Stimulated activated CD8-positive, alpha-beta memory T cell treated with anti-CD3 and anti-CD28 coated beads, Interleukin-12 subunit alpha, Interleukin-12 subunit beta, amount 100 ng/mL, for 4 hours (primary cell): ENCODE results near the gene ZDHHC11.
"Not testable (repeated sequence)": the region's sequence is repeated elsewhere in the genome, so short reads cannot be mapped to it uniquely, and the experiment has no call there.

Experiments used
- DNase-seq: peaks from one replicate; pipeline ENCODE4 v3.0.0-alpha.2; 2020; ENCODE audit warnings: low read depth

ZDHHC11 gene

DNA sequence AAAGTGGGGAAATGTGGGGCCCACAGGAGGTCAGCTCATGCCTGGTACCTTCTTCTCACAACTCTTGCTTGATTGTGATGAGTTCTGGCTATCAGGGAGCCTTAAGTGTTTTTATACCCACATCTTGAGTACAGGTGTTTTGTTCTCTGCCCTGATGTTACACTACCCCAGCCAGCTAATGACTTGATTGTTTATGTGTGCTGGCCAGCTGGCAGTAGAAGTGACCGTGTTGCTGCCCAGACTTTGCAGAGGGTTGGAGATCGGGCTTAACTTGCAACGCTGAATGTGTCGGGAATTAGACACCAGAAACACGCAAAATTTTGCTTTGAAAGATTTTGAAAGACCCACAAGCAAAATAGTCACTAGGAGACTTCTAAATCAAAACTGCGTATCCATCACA lies 49.3 kb downstream of the ZDHHC11 start:
- no peak for DNase-seq

DNA sequence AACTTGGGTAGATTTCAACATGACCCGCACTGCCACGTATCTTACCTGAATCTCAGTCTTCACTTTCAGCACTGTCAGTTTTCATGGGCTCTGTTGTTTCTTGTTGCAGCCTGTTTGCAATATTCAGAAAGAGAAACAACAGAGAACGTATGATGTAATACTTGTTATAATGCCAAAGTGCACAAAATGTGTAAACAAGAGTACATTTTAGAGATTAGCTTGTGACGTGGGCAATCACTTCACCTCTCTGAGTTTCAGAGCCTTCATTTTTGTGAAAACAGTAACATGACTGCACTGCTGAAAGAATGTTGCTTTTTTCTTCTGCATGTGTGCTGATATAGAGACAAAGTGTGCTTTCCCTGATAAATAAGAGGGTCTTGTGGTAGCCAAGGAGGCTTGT lies 49.7 kb downstream of the ZDHHC11 start:
- not testable (repeated sequence) for DNase-seq

DNA sequence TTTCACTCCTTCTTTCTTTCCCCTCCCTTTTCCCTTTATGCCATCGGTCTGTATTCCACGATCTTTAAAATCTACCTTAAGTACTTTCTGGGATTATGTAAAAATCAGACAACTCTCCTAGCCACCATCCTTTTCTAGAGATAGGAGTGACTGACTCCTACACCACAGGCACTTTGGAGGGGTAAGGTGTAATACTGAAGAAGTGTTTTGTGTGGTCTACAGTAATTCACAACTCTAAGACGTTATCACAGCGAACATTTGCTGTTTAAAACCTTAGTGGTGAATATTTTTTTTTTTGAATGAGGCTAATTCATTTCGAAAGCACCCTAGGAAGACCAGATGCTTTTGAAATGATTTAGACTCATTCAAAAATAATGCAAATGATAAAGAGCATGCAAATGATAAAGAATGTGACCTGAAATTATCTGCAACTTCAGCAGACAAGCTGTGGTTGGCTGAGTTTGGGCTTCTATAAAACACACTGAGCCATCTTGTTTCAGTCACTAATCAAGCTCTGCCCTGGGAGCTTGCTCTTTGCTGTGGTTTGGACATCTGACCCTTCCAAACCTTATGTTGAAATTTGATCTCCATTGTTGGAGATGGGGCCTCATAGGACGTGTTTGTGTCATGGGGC lies 52.2 kb downstream of the ZDHHC11 start:
- not testable (repeated sequence) for DNase-seq

DNA sequence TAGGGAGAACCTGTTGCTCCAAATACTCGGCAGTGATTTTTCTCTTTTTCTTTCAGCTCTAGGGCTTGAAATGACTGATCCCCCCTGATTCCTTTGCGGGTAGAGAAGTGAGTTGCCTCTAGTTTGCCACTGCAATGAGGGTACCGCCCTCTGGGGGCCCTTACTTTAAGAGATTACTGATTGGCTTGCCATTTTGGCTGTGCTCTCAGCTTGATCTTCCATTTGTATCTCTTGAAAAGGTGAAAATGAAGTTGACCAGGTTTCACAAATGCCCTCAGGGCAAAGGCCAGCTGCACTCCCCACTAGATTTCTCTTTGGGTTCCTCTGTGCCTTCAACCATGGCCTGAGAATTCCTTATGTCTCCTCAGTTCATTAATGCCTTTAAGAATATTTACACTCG lies 52.8 kb downstream of the ZDHHC11 start:
- DNase-seq: not testable (repeated sequence)

DNA sequence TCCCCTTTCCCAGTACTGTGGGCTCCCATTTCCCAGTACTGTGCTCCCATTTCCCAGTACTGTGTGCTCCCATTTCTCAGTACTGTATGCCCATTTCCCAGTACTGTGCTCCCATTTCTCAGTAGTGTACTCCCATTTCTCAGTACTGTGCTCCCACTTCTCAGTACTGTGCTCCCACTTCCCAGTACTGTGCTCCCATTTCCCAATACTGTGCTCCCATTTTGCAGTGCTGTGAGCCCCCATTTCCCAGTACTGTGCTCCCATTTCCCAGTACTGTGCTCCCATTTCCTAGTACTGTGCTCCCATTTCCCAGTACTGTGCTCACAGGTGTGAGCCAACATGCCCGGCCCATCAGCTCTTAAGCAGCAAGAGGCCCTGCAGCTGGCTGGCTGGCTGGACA lies 54.9 kb downstream of the ZDHHC11 start:
- DNase-seq: not testable (repeated sequence)

DNA sequence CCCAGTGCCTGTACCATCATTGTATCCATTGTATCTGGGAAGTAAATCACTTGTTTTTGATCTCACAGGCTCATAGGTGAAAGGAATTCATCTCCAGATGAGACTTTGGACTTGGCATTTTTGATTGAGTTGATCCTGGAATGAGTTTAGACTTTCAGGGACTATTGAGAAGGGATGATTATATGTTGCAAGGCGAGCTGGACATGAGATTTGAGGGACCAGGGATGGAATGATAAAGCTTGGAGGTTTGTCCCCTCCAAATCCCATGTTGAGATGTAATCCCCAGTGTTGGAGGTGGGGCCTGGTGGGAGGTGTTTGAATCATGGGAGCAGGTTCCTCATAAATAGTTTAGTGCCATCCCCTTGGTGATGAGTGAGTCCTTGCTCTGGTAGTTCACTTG lies 55.8 kb downstream of the ZDHHC11 start:
- DNase-seq: not testable (repeated sequence)

DNA sequence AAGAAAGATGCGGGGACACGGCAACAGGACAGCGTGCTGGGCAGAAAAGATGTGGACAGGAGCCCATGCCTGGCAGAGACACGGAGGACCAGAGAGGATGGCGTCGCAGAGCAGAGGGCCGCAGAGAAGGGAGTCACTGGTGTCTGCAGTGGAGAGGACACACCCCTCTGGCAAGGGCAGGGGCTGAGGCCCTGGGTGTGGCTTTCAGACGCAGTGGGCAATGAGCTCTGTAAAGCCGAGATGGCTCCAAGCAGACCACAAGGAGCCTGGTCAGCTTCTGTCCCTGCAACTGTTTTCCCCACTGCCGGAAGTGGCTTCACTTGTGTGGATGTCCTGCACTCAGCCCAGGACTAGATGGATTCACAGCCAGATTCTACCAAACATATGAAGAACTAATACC lies 62.1 kb downstream of the ZDHHC11 start:
- not testable (repeated sequence) for DNase-seq

DNA sequence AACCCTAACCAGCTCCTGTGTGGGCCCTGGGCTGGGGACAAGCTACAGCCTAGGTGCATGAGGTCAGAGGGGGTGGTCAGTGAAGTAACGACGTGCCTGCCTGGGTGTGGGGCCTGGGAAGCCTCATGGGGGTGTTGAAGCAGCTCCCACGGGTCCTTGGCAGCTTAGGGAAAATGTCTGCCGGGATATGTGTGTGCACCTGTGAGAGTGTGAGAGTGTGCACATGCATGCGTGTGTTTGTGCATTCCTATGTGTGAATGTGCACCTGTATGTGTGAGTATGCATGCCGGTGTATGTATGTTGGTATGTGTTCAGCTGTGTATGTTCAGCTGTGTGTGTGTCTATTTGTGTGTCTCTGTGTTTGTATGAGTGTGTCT lies 62.9 kb downstream of the ZDHHC11 start:
- not testable (repeated sequence) for DNase-seq

DNA sequence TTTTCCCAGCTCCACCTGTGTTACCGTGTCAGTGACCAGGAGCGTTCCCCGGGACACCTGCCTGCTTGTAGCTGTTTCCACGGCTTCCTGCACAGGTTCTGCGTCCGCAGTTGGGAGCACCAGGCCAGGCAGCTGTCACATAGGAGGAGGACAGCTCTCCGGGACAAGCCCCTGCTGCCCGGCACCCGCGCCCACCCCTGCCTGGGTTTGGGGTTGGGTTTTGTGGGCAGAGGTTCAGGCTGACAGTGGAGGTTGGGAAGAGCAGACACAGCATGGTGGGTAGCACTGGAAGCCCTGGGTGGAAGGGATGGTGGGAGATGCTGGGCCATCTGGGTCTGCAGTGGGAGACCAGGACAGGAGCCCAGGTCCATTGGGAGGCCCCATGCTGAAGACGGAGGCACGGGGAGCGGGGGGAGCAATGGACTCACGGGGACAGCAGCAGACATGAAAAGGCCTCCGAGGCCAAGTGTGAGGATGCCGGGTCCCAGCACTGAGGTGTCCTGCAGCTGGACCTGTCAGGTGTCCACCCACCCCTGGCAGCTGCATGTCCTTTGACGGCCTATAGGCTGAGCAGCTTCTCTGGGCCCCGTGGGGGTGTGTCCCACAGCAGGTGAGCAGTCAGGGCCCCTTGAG lies 63.4 kb downstream of the ZDHHC11 start:
- DNase-seq: not testable (repeated sequence)

DNA sequence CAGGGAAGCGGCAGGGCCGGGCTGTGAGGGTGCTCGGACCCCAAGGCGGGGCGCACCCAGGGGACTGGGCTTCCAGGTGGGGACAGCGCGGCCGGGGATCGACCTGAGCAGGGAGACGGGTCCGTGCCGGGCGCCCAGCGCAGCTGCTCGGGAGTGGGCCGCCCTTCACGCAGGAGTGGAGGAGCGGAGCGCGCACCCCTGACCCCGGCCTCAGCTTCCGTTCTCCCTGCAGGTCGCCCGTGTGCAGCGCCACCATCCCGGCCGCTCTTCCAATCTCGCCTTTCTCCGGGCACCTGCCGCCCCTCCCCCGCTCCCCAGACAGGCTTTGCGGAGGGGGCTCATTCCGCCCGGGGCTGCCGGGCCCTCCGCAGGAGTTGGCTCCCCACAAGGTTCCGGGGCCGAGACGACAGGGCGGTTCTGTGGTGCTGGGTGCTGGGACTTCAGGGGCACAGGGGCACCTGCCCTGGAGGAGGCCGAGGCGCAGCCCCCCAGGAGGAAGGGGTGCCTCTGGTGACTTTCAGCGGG lies 65.5 kb downstream of the ZDHHC11 start:
- not testable (repeated sequence) for DNase-seq

DNA sequence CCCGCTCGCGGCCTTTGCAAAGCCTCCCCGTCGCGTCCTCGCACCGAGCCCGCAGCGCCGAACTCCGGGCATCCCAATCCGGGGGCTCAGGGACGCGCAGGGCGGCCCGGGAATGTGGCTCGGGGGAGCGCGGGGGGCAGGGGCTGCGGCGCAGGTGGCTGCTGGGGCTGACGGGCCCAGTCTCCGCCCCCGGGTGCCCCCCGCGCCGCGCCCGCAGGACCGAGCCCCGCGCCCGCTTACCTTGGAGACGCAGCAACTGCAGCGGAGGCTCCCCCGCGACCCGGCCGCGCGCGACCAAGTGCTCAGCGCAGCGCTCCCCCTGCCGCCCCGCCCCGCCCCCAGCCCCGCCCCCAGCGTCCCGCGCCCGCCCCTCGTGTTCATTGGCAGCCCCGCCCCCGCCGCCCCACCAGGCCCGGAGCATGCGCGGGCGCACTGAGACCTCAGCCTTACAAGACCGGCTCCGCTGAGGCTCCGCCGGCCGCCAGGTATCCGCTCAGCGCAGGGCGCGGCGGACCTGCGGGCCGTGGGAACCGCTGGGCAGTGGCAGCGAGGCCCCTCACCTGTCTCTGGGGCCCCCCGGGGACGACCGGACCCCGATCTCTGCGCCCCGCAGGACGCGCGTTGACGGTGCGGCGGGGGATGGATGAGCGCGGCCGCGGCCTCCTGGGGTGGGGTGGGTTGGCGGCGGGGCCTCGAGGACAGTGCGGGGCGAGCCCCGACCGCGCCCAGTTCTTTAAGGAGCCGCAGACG lies 66.2 kb downstream of the ZDHHC11 start, which contains the start of gene ZDHHC11B:
Gene ZDHHC11B (minus strand): TSS at position 302 of the 750 bp plus-strand sequence. CDS start 17,810 bp downstream, outside the sequence.
- DNase-seq: peak; percentile 80

DNA sequence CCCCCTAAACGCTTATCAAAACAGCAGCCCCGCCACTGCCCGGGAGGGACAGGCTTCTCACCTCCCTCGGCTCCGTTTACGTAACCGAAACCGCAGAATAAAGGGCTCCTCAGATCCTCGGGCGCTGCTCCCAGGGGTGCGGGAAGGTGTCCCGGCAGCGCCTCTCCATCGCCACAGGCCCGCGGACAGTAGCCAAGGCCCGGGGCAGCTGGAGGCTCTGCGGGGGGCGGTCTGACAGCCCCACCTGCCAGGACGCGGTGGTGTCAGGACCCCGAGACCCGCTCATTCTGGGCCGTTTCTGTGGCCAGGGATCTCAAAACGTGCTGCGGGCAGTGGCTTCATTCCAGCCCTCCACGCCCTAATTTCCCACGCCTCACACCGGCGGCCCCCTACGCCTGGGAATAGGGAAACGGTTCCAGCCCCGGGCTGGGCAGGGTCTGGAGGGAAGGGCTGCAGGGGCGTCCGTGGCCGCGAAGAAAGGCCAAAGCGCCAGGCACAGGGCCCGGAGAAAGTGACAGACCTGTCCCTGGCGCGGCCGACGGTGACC lies 66.8 kb downstream of the ZDHHC11 start:
- DNase-seq: not testable (repeated sequence)

DNA sequence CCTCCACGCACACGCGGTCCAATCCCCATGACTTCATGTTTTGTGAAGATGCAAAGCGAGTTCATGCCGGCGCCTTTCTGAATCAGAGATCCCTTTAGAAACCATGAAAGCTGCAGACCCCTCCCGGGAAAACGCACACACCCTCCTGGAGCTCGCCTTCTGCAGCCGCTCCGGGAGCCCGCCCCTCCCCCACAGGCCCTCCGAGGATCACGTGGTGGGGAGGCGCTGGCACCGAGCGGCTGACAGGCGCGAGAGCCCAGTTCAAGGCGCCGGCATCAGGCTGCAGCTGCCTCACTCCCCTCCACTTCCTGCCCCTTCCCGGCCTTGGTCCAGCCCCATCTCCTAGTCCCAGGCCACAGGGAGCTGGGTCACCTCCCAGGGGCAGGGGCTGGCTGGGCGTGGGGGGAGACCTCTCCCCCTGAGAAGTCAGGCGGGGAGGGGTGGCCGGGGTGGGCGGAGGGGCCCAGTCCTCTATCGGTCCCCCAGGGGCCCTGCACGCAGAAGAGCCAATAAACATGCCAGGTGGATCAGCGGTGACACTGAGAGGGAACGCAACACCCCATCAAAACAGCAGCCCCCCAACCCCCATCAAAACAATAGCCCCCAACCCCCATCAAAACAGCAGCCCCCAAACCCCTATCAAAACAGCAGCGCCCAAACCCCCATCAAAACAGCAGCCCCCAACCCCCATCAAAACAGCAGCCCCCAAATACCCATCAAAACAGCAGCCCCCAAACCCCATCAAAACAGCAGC lies 67.6 kb downstream of the ZDHHC11 start:
- not testable (repeated sequence) for DNase-seq

DNA sequence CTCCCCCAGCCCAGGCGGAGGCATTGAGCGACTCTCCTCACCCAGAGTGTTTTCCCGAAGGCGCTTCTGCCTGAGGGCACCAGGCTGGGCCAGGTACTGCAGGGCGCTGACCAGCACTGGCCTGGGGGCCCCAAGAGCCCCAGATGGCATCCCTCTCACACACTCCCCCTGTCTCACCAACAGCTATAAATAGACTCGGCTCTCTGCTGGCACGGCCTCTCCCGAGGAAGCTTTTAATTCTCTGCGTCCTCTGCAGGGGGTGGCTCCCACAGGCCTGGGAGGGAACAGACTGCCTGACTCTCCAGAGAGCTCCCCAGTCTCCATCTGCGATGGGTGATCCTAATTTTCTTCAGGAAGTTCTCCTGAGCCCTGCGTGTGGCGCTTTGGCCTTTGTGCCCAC lies 68.4 kb downstream of the ZDHHC11 start:
- not testable (repeated sequence) for DNase-seq

DNA sequence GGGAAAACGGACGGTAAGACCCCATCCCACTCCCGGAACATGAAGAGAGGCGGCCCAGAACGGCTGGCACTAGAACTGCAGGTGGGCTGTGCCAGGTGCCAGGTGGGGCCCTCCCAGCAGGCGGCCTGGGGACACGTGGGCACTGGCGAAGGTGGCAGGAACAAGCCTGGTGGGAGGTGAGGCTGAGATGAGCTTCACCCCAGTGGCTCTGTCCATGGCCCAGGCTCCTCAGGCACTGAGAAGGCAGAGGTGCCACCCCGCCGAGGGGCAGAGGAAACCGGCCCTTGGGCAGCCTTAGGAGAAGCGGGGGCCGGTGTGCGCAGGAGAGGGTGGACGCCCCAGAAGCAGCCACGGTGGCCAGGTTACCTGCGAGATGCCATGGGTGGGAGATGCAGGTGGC lies 70.2 kb downstream of the ZDHHC11 start:
- not testable (repeated sequence) for DNase-seq

DNA sequence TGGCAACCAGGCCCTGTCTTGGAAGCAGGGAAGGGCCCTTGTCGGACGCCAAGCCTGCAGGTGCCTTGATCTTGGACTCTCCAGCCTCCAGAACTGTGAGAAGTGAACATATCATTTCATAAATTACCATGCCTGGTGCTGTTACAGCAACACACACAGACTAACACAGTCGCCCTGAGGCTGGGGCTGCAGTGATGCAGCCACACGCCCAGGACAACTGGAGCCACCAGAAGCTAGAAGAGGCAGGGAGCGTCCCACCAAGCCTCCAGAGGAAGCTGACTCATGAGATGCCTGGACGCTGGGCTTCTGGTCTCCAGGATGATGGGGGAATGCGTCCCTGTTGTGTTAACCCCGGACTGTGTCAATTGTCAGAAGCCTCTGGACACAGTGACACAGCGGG lies 71.8 kb downstream of the ZDHHC11 start:
- not testable (repeated sequence) for DNase-seq

DNA sequence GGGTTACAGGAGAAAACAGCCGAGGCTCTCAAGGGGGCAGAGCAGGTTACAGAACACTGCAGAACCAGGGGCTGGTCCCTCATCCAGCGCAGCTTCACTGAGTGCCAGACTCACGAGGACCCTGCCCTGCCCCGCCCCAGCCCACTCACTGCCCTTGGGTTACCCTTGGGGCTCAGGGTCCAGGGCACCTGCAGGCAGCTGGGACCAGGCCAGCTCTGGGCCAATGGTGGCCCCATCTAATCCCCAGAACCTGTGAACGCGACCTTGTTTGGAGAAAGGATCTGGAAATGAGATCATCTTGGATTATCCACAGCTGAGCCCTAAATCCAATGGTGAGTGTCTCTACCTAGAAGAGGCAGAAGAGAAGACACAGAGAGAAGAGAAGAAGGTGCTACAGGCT lies 72.4 kb downstream of the ZDHHC11 start:
- not testable (repeated sequence) for DNase-seq

DNA sequence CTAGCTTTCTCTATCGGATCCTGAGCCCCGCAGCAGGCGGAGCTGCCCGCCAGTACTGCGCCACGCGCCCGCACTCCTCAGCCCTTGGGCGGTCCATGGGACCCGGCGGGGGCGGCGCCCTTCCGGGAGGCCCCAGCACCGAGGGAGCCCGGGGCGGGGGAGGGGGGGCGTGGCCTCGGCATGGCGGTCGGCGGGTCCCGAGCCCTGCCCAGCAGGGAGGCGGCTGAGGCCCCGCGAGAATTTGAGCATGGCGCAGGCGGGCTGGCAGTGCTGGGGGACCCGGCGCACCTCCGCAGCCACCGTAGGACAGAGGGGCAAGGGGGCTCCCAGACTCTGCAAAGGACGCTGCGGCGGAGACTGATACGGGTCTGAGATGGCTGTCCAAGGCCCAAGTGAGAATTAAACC lies 73.0 kb downstream of the ZDHHC11 start:
- no peak for DNase-seq

DNA sequence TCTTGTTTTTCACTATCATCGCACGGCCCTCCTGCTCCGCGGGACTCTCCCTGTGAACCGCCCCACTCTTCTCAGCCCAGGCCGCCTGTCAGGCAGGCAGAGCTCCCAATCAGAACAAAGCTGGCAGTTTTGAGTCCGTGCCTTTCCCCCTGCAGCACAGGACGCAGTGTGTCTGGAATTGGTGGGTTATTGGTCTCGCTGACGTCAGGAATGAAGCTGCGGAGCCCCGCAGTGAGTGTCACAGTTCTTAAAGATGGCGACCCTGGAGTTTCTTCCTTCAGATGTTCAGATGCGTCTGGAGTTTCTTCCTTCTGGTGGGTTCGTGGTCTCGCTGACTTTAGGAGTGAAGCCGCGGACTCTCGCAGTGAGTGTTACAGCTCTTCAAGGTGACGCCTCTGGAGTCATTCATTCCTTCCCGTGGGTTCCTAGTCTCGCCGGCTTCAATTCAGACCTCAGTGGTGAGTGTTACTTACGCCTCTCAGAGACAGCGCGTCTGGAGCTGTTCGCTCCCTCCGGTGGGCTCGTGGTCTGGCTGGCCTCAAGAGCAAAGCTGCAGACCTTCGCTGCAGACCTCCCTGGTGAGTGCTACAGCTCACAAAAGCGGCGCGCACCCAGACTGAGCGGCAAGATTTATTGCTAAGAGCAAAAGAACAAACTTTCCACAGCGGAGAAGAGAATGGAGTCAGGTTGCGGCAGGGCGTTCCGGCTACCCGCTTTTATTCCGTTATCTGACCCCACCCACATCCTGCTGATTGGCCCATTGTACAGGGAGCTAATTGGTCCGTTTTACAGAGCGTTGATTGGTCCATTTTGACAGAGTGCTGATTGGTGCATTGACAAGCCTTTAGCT lies 73.7 kb downstream of the ZDHHC11 start:
- no peak for DNase-seq

DNA sequence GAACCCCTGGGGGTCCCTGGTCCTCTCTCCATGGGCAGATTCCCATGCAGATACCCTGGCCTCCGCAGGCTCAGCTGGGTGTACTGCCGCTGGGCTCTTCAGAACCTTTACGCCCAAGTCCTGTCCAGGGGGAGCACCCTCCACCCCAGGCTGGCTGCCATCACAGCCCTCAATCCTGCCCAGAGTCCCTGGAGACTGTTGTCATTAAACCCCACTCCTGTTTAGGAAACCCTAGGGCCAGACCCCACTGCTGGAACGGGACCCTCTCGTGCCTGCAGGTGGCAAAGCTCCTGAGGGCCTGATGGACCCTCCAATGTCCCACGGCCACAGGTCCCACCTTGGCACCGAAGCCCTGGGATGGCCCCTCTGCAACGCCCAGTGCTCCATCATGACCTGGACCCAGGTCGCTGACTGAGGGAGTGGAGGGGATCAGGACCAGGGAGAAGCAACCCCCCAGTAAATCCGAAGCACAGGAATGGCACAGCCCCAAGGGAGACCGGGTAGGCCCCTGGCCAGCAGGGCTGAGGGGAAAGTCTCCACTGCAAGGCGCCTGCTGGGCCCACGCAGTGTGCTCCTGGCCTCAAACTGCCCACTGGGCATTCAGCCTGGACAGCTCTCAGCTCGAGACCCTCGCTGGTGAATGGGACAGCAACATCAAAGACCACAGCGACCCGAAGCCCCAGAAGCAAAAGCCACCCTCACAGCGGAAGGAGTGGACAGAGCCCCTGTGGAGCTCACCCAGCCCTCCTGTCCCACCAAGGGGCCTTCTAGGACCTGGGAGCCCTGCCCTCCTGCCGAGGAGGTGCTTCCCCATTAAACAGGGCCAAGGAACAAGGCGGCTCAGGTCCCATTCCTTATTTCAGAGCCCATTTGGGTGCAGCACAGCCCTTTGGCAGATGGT lies 74.6 kb downstream of the ZDHHC11 start:
- no peak for DNase-seq
